Mucosa of descending colon (tissue), 3 donors: ENCODE measurements around the gene CFLAR. TPM values are rescaled to one million over a fixed set of nuclear protein-coding genes. Genes with fewer than 3 reads are reported as not detected.
A peak's percentile ranks its signal among the peaks of the same experiment; 100 is the strongest.
"Not testable (repeated sequence)": the region's sequence is repeated elsewhere in the genome, so short reads cannot be mapped to it uniquely, and the experiment has no call there.

Experiments
- ATAC-seq: fragments of 200-7000 bp; cut with Tn5 transposase; one replicate; pipeline ENCODE4 v1.9.1; 2020; ENCODE audit warnings: mild to moderate bottlenecking, moderate library complexity
- DNase-seq, 3 donors: peaks; one replicate each; pipeline ENCODE4 v3.0.0-alpha.2; 2020
- H3K36me3 ChIP-seq: fragments of 200-600 bp; one replicate; pipeline ENCODE4 v1.8.0; 2021; ENCODE audit warnings: low read depth, mild to moderate bottlenecking
- H3K4me1 ChIP-seq: fragments of 200-600 bp; one replicate; pipeline ENCODE4 v1.8.0; 2021; ENCODE audit warnings: low read depth, mild to moderate bottlenecking
- H3K4me3 ChIP-seq: fragments of 200-600 bp; one replicate; pipeline ENCODE4 v1.8.0; 2021; ENCODE audit warnings: mild to moderate bottlenecking
- H3K9me3 ChIP-seq: fragments of 200-600 bp; one replicate; pipeline ENCODE4 v1.8.0; 2021; ENCODE audit warnings: mild to moderate bottlenecking
- intact Hi-C, 2 donors: fragments of 100-400 bp; cut with DNase I in 1 of 2; cut with micrococcal nuclease in 1 of 2; formaldehyde crosslinking; loops; one replicate each; pipeline versions ENCODE4 v1.11.0 to v1.11.1; 2022; cut with DNase I, micrococcal nuclease
- total RNA-seq, 3 donors: library from RNA; stranded (reverse); fragmentation: NEBNext Ultra II Directional in 2 of 3; extraction: Animal tissue kit (Norgen Biotek cat#: 25700) in 2 of 3; gene quantifications; one replicate each; pipeline versions ENCODE4 v1.2.1 to v1.2.4, GENCODE V29; 2021 to 2023
- TF ChIP-seq, protein P1 (sequence below): fragments of 200-600 bp; IDR thresholded peaks from one replicate; pipeline ENCODE4 v1.8.0; 2022; ENCODE audit warnings: antibody characterized with exemption, mild to moderate bottlenecking
- donor health status: DM: no; HTN: no; CAD: no; lungs with moderate emphysema.
- donor health status: DM: no; HTN: no; CAD: no.
- donor health status: DM: no; HTN: yes; CAD: no.

The CFLAR gene
- total RNA-seq, 3 donors from 2014 or later, result 161 to 171 (median 166) TPM

DNA sequence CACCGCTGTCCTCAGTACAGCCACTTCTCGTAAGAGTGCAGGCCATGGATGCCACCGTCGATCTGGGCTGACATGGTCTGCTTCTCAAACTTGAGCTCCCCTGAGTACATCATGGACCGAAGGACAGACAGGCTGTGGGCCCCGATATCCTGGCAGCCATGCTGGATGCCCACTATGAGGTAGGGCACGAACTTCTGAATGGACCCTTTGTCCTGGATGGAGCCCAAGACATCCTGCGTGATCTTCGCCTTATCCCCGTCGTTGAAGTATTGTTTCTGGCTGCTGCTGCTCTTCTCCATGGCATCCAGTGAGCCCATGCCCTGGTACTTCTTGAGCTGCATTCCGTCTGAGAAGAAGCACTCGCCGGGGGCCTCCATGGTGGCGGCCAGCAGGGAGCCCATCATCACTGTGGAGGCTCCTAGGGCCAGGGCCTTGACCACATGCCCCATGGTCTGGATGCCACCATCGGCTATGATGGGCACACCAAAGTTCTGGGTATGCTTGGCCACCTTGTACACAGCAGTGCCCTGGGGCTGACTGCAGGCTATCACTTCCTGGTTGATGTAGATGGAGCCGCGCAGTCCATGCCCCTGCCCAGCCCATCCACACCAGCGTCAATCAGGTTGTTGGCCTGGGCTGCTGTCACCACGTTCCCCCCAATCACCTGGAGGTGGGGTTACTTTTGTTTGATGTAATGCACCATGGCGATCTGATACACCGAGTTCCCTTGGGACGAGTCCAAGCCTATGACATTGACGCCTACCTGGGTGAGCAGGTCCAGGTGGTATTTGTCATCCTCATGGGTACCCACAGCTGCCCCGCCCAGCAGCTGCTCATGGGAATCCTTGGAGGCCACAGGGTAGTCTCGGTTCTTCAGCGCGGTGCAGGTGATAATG is 21.8 kb downstream of the CFLAR start:
- H3K36me3 ChIP-seq, result peaks cover 18% of the 10 kb centered on the region
- TF ChIP-seq, protein P1, sequence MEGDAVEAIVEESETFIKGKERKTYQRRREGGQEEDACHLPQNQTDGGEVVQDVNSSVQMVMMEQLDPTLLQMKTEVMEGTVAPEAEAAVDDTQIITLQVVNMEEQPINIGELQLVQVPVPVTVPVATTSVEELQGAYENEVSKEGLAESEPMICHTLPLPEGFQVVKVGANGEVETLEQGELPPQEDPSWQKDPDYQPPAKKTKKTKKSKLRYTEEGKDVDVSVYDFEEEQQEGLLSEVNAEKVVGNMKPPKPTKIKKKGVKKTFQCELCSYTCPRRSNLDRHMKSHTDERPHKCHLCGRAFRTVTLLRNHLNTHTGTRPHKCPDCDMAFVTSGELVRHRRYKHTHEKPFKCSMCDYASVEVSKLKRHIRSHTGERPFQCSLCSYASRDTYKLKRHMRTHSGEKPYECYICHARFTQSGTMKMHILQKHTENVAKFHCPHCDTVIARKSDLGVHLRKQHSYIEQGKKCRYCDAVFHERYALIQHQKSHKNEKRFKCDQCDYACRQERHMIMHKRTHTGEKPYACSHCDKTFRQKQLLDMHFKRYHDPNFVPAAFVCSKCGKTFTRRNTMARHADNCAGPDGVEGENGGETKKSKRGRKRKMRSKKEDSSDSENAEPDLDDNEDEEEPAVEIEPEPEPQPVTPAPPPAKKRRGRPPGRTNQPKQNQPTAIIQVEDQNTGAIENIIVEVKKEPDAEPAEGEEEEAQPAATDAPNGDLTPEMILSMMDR, result no peak
- DNase-seq (no peak), ATAC-seq (peak; percentile 30)
- H3K4me3 ChIP-seq, result no peak overlapping the region
- H3K4me1 ChIP-seq, result no peaks in the 10 kb centered on the region
- intact Hi-C loops, result no loop called here
- H3K9me3 ChIP-seq, result no peaks in the 10 kb centered on the region

DNA sequence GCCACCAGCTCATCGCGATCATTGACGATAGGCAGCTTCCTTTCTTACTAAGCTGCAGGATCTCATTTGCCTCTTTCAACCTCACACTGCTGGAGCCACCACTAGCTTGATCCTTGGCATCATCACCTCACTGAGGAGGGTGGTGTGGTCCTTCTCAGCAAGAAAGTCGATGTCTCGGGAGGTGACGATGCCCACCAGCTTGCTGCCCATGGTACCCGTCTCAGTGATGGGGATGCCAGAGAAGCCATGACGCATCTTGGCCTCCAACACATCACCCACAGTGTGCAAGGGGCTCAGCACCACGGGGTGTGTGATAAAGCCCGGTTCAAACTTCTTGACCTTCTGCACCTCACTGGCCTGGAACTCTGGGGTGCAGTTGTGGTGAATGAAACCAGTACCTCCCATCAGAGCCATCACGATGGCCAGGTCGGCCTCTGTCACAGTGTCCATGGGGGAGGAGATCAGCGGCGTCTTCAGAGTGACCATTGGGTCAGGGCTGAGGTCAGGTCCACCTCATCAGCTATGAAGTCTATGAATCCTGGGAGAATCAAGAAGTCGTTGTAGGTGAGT is 22.5 kb downstream of the CFLAR start:
- no peaks in the 10 kb centered on the region for H3K9me3 ChIP-seq
- ATAC-seq (no peak), DNase-seq (no peak)
- H3K4me1 ChIP-seq, result no peaks in the 10 kb centered on the region
- intact Hi-C loops, result no loop called here
- TF ChIP-seq, protein P1, result no peak
- no peak overlapping the region for H3K4me3 ChIP-seq
- H3K36me3 ChIP-seq, result peaks cover 18% of the 10 kb centered on the region

DNA sequence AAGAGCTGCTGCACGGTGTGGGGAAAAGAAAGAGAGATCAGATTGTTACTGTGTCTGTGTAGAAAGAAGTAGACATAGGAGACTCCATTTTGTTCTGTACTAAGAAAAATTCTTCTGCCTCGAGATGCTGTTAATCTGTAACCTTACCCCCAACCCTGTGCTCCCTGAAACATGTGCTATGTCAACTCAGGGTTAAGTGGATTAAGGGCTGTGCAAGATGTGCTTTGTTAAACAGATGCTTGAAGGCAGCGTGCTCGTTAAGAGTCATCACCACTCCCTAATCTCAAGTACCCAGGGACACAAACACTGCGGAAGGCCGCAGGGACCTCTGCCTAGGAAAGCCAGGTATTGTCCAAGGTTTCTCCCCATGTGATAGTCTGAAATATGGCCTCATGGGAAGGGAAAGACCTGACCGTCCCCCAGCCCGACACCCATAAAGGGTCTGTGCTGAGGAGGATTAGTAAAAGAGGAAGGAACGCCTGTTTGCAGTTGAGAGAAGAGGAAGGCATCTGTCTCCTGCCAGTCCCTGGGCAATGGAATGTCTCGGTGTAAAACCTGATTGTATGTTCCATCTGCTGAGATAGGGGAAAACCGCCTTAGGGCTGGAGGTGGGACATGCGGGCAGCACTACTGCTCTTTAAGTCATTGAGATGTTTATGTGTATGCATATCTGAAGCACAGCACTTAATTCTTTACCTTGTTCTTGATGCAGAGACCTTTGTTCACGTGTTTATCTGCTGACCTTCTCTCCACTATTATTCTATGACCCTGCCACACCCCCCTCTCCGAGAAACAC is 23.2 kb downstream of the CFLAR start:
- H3K4me3 ChIP-seq, H3K9me3 ChIP-seq, DNase-seq, intact Hi-C loops, H3K4me1 ChIP-seq, ATAC-seq: not testable (repeated sequence)
- H3K36me3 ChIP-seq, result peaks cover 18% of the 10 kb centered on the region

DNA sequence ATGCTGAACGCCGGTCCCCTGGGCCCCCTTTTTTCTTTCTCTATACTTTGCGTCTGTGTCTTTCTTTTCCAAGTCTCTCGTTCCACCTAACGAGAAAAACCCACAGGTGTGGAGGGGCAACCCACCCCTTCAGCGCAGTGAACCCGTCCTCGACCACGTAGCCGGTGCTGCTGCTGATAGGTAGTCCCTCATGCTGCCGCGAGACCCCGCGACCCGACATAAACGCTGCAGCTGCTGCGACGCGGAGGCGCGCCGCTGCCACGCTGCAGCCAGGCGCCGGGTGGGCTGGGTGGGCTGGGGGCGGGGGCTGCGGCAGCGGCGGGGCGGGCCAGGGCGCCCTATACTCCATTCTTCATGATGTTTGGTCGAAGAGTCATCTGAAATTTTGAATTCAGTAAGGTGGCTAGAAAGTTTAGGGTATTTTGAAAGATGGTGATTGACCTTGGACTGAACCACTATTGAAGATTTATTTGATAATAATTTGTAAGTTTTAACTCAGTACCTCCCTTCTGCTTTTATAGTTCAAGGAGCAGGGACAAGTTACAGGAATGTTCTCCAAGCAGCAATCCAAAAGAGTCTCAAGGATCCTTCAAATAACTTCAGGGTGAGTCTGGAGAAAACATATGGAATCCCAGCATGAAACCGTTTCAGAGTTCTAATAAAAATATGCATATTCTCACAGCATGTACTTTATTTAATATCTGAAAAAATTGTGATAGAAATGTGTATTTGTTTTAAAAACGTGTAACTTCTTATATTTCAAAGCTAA is 24.1 kb downstream of the CFLAR start:
- intact Hi-C loops, result no loop called here
- H3K36me3 ChIP-seq, result peaks cover 18% of the 10 kb centered on the region
- no peaks in the 10 kb centered on the region for H3K9me3 ChIP-seq
- H3K4me1 ChIP-seq, result peaks cover 12% of the 10 kb centered on the region
- TF ChIP-seq, protein P1, result no peak
- DNase-seq (no peak), ATAC-seq (no peak)
- no peak overlapping the region for H3K4me3 ChIP-seq

DNA sequence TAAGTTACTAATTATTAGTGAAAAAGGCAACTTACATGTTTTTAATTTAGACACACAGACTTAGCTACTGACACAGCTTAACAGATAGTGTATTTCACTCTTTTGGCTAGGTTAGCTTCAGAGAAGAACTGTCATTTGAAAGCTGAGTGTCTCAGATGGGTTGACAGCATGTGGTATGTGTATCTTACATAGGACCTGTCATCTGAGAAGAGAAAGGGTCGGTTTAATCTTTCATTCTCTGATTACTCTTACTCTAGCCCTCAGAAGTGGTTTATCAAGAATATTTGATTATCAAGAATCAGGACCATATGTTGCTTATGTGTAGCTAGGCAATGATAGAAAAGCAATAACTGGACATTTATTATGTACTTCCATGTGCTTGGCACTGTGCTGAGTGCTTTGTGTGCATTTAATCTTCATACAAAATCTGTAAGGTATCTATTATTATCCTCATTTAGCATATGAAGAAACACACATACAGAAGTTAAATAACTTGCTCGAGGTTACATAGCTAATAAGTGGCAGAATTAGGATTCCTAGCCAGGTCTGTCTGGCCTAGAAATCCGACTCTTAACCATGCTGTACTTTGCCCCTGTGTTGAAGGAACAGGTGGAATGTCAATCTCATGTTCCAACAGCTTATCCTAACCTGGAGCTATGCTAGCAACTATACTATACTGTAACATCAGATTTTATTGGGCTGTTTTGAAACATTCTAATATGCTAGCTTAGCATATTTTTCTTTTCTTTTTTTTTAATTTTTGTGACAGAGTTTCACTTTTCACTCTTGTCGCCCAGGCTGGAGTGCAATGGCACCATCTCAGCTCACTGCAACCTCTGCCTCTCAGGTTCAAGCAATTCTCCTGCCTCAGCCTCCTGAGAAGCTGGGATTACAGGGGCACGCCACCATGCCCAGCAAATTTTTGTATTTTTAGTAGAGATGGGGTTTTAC is 28.4 kb downstream of the CFLAR start:
- intact Hi-C loops, result no loop called here

More for the DNA sequence above, 28.4 kb downstream of the CFLAR start:
- DNase-seq, result no peak
- TF ChIP-seq, protein P1, result no peak
- Histone ChIP-seq H3K9me3 (no peaks in the 10 kb centered on the region), H3K4me3 (no peak overlapping the region), H3K36me3 (no peaks in the 10 kb centered on the region), H3K4me1 (peaks cover 20% of the 10 kb centered on the region)
- peak; percentile 67 for ATAC-seq
